Measurements from ENCODE around the gene BPGM. TPM values are rescaled to one million over a fixed set of nuclear protein-coding genes. Genes with fewer than 3 reads are reported as not detected.
A peak's percentile ranks its signal among the peaks of the same experiment; 100 is the strongest.

The BPGM gene
- total and polyA plus RNA-seq, 2 experiments from 2014 or later = 16.9 TPM

- H3K4me3 Mint-ChIP-seq = no peak overlapping the region
- peaks cover 12% of the 10 kb centered on the region; the same call in 2 of the 3 replicates for H3K4me1 Mint-ChIP-seq
- H3K9me3 Mint-ChIP-seq = no peaks in the 10 kb centered on the region
- no peaks in the 10 kb centered on the region for H4K20me1 ChIP-seq (replicated peaks; ENCODE audit: insufficient read depth)
- no peaks in the 10 kb centered on the region for H3K9me2 ChIP-seq (ENCODE audit: insufficient read depth)
- peaks cover 13% of the 10 kb centered on the region for H3K4me1 ChIP-seq (ENCODE audit: insufficient read depth)
- no peaks in the 10 kb centered on the region for H3F3A ChIP-seq (replicated peaks; ENCODE audit: low read depth)
- H3K4me2 ChIP-seq = 0 out of 2 replicates have a peak overlapping the region, but pooled peaks have one; percentile 6
- H3K27ac ChIP-seq (ENCODE audit: low read depth) = no peak overlapping the region
- peaks cover 13% of the 10 kb centered on the region for H3K27me3 Mint-ChIP-seq (ENCODE audit: insufficient read depth, low read depth, poor library complexity)
- no peaks in the 10 kb centered on the region for H3K36me3 Mint-ChIP-seq (ENCODE audit: low read depth)
- no peaks in the 10 kb centered on the region for H3K27me3 ChIP-seq (ENCODE audit: insufficient read depth)
- H3K27ac Mint-ChIP-seq = no peak overlapping the region
- no peaks in the 10 kb centered on the region for H3K79me2 ChIP-seq (replicated peaks; ENCODE audit: insufficient read depth)
- TF ChIP-seq ZNF462 (CRISPR knock-in tag; IDR thresholded peaks at IDR 0.05) (no peak), NANOG (IDR thresholded peaks at IDR 0.05; ENCODE audit: borderline replicate concordance) (no peak), POLR2AphosphoS5 (IDR thresholded peaks at IDR 0.05; ENCODE audit: low read depth) (no peak), STAT1 (IDR thresholded peaks at IDR 0.05; ENCODE audit: unreplicated experiment) (no peak)
- H3K36me3 ChIP-seq (ENCODE audit: insufficient read depth) = no peaks in the 10 kb centered on the region
- ATAC-seq = no peak
- DNase-seq (ENCODE audit: low spot score) = no peak
- H2AFZ ChIP-seq = no peak overlapping the region; the same call in 1 of the 2 replicates
- H3K4me3 ChIP-seq = no peak overlapping the region
Observed at GRCh38 chr7:134698481-134698880, 51.8 kb downstream of the BPGM start.

- no peak overlapping the region for H3K27ac Mint-ChIP-seq
- no peak overlapping the region for H3K4me3 Mint-ChIP-seq
- Histone ChIP-seq H3K79me2 (replicated peaks; ENCODE audit: insufficient read depth) (no peaks in the 10 kb centered on the region), H3K4me3 (no peak overlapping the region), H3K36me3 (ENCODE audit: insufficient read depth) (no peaks in the 10 kb centered on the region), H3K4me1 (ENCODE audit: insufficient read depth) (peaks cover 18% of the 10 kb centered on the region), H3F3A (replicated peaks; ENCODE audit: low read depth) (no peaks in the 10 kb centered on the region), H3K9me2 (ENCODE audit: insufficient read depth) (no peaks in the 10 kb centered on the region), H3K4me2 (0 out of 2 replicates have a peak overlapping the region, but pooled peaks have one; percentile 6), H3K27ac (ENCODE audit: low read depth) (no peak overlapping the region), H4K20me1 (replicated peaks; ENCODE audit: insufficient read depth) (no peaks in the 10 kb centered on the region), H3K27me3 (ENCODE audit: insufficient read depth) (no peaks in the 10 kb centered on the region), H2AFZ (peak overlapping the region; percentile 21)
- H3K36me3 Mint-ChIP-seq (ENCODE audit: low read depth) = no peaks in the 10 kb centered on the region
- ATAC-seq (peak; percentile 21; the same call in 2 of the 3 replicates), DNase-seq (ENCODE audit: low spot score) (peak; percentile 62)
- peaks cover 17% of the 10 kb centered on the region; the same call in 2 of the 3 replicates for H3K4me1 Mint-ChIP-seq
- H3K9me3 Mint-ChIP-seq = no peaks in the 10 kb centered on the region
- peaks cover 13% of the 10 kb centered on the region for H3K27me3 Mint-ChIP-seq (ENCODE audit: insufficient read depth, low read depth, poor library complexity)
- no peak for TF ChIP-seq STAT1 (IDR thresholded peaks at IDR 0.05; ENCODE audit: unreplicated experiment)
- TF ChIP-seq ZNF462 (CRISPR knock-in tag; IDR thresholded peaks at IDR 0.05) = 0 out of 2 replicates have a peak, but pooled peaks have one; percentile 25
Observed at GRCh38 chr7:134699021-134699818, 52.6 kb downstream of the BPGM start.
